ENCODE data around the gene ZNF563. TPM values are rescaled to one million over a fixed set of nuclear protein-coding genes. Genes with fewer than 3 reads are reported as not detected.
"Not testable (repeated sequence)": the region's sequence is repeated elsewhere in the genome, so short reads cannot be mapped to it uniquely, and the experiment has no call there.

ZNF563 gene
- total RNA-seq, 1 donor from 2014 or later, result 3.7 TPM

DNA sequence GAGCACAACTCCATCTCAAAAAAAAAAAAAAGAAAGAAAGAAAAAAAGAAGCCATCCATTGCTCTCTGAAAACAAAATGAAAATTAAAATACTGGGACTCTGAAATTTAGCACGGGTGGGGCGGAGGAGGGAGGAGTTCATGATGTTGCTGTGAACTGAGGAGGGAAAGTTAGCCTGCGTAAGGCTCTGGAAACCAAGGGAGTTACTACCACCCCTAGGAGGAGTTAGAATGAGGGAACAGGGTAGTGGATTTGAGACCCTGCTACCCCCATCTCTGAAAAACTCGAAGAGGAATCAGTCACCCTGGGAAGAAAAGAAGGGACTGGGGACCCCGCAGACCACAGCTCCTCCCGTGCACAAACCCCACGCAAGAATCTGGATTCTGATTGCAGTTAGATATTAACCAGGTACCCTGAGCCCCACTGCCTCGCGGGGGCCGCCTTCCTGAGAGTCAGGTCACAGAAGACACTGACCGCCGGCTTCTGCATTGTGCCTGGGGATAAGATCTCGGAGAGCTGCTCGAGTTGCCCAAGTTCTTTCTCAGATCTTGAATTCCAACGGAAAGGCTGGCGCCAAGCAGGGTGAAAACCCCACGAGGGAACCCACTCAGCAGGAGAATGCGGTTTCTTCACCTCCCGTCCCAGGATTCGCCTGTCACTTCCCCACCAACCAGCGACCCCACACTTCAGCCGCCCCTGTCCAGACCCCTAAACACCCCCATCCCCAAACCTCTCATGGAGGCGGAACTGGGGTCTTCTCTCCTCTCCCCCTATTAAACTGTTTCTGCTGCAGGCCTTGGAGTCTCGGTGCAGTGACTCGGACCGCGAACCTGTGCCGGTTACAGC, 31.2 kb upstream of the ZNF563 start:
- H3K27me3 ChIP-seq (ENCODE audit: control insufficient read depth, insufficient read depth, low read length), result no peaks in the 10 kb centered on the region
- peak overlapping the region; percentile 73 for H3K4me3 ChIP-seq (ENCODE audit: low read depth, low read length)
- no peak for DNase-seq (ENCODE audit: low read depth)
- H3K36me3 ChIP-seq (ENCODE audit: control insufficient read depth, insufficient read depth, low read length), result no peaks in the 10 kb centered on the region
- TF ChIP-seq, protein P1, sequence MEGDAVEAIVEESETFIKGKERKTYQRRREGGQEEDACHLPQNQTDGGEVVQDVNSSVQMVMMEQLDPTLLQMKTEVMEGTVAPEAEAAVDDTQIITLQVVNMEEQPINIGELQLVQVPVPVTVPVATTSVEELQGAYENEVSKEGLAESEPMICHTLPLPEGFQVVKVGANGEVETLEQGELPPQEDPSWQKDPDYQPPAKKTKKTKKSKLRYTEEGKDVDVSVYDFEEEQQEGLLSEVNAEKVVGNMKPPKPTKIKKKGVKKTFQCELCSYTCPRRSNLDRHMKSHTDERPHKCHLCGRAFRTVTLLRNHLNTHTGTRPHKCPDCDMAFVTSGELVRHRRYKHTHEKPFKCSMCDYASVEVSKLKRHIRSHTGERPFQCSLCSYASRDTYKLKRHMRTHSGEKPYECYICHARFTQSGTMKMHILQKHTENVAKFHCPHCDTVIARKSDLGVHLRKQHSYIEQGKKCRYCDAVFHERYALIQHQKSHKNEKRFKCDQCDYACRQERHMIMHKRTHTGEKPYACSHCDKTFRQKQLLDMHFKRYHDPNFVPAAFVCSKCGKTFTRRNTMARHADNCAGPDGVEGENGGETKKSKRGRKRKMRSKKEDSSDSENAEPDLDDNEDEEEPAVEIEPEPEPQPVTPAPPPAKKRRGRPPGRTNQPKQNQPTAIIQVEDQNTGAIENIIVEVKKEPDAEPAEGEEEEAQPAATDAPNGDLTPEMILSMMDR (IDR thresholded peaks at IDR 0.05; ENCODE audit: insufficient read depth, low read length, poor library complexity, severe bottlenecking), result no peak

- not testable (repeated sequence) for DNase-seq (ENCODE audit: low read depth); H3K4me3 ChIP-seq (ENCODE audit: low read depth, low read length); H3K27me3 ChIP-seq (ENCODE audit: control insufficient read depth, insufficient read depth, low read length); H3K36me3 ChIP-seq (ENCODE audit: control insufficient read depth, insufficient read depth, low read length)
These were observed 28.8 kb upstream of the ZNF563 start for GRCh38 chr19:12362236-12362635.

- Histone ChIP-seq H3K36me3 (ENCODE audit: control insufficient read depth, insufficient read depth, low read length) (no peaks in the 10 kb centered on the region), H3K27me3 (ENCODE audit: control insufficient read depth, insufficient read depth, low read length) (no peaks in the 10 kb centered on the region), H3K4me3 (ENCODE audit: low read depth, low read length) (no peak overlapping the region)
- TF ChIP-seq, protein P1 (IDR thresholded peaks at IDR 0.05; ENCODE audit: insufficient read depth, low read length, poor library complexity, severe bottlenecking), result no peak
- DNase-seq (ENCODE audit: low read depth), result no peak
These were observed 19.9 kb upstream of the ZNF563 start for GRCh38 chr19:12353375-12353774.

DNA sequence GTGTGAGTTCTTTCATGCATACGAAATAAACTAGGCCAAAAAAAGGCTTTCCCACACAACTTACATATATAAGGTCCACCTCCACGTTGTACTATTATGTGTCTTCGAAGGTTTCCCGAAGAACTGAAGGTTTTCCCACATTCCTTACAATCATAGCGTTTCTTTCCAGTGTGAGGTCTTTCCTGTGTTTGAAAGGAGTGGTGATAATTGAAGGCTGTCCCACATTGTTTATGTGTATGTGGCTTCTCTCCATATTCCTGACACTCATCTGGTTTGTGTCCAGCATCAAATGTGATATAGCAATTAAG, 17.4 kb upstream of the ZNF563 start:
- Histone ChIP-seq H3K4me3 (ENCODE audit: low read depth, low read length) (no peak overlapping the region), H3K27me3 (ENCODE audit: control insufficient read depth, insufficient read depth, low read length) (no peaks in the 10 kb centered on the region), H3K36me3 (ENCODE audit: control insufficient read depth, insufficient read depth, low read length) (no peaks in the 10 kb centered on the region)
- TF ChIP-seq, protein P1 (IDR thresholded peaks at IDR 0.05; ENCODE audit: insufficient read depth, low read length, poor library complexity, severe bottlenecking), result no peak
- DNase-seq (ENCODE audit: low read depth), result no peak

- TF ChIP-seq, protein P1 (IDR thresholded peaks at IDR 0.05; ENCODE audit: insufficient read depth, low read length, poor library complexity, severe bottlenecking), result no peak
- Histone ChIP-seq H3K27me3 (ENCODE audit: control insufficient read depth, insufficient read depth, low read length) (no peaks in the 10 kb centered on the region), H3K36me3 (ENCODE audit: control insufficient read depth, insufficient read depth, low read length) (no peaks in the 10 kb centered on the region), H3K4me3 (ENCODE audit: low read depth, low read length) (no peak overlapping the region)
- DNase-seq (ENCODE audit: low read depth), result no peak
These were observed 16.9 kb upstream of the ZNF563 start for GRCh38 chr19:12350185-12350889.

DNA sequence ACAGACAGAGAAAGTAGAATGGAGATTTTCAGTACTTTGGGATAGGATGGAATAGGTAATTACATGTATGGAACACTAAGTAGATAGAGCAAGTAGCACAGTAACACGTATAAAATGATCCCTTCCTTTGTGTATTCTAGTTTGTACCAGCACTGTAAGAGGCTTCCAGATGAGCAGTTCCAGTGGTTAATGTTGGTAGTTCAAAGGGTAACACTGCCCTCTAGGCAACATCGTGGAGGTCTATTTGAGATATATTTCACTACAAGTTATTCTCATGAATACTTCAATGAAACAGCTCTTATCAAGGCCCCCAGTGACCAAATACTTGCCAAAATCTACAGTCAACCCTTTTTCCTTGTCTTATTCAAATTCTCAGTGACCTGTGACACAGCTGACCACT, 13.5 kb upstream of the ZNF563 start:
- no peaks in the 10 kb centered on the region for H3K36me3 ChIP-seq (ENCODE audit: control insufficient read depth, insufficient read depth, low read length)
- TF ChIP-seq, protein P1 (IDR thresholded peaks at IDR 0.05; ENCODE audit: insufficient read depth, low read length, poor library complexity, severe bottlenecking), result no peak
- no peaks in the 10 kb centered on the region for H3K27me3 ChIP-seq (ENCODE audit: control insufficient read depth, insufficient read depth, low read length)
- no peak overlapping the region for H3K4me3 ChIP-seq (ENCODE audit: low read depth, low read length)
- DNase-seq (ENCODE audit: low read depth), result no peak

Measured in kidney epithelial cell (primary cell).